ENCODE data around the gene WDCP.

GRCh38 chr2:23988371-23988770 is 58.8 kb downstream of the WDCP start:
- peak in 1 of 7 experiments; percentile 9 for TF ChIP-seq CTCF (IDR thresholded peaks at IDR 0.05)
- no peak for TF ChIP-seq EP300 (IDR thresholded peaks at IDR 0.05)
- TF ChIP-seq POLR2AphosphoS5 (IDR thresholded peaks at IDR 0.05) = no peak
- no peak for TF ChIP-seq POLR2A (IDR thresholded peaks at IDR 0.05)

Data from stomach (tissue), 4 donors.